Measurements from ENCODE around the gene MRPL21. TPM values are rescaled to one million over a fixed set of nuclear protein-coding genes. Genes with fewer than 3 reads are reported as not detected.

The MRPL21 gene
- total and polyA plus RNA-seq, 8 donors = 17.9 to 42.1 (median 25.4) TPM

GRCh38 chr11:68867066-68867465 is 36.6 kb downstream of the MRPL21 start:
- Histone ChIP-seq H3K4me1 (no peaks in the 10 kb centered on the region), H3K36me3 (no peaks in the 10 kb centered on the region), H3K27me3 (no peaks in the 10 kb centered on the region), H3K4me3 (no peak overlapping the region), H3K27ac (no peak overlapping the region), H3K9me3 (no peaks in the 10 kb centered on the region)
- intact Hi-C loops (cut with DNase I) = no loop called here
- DNase-seq (no peak), ATAC-seq (no peak), FAIRE-seq (no peak)
- no peak for TF ChIP-seq CTCF (IDR thresholded peaks at IDR 0.05)
- 77 to 88% methylated on average over 6 of the region's 6 CpGs for WGBS, 2 donors

DNA sequence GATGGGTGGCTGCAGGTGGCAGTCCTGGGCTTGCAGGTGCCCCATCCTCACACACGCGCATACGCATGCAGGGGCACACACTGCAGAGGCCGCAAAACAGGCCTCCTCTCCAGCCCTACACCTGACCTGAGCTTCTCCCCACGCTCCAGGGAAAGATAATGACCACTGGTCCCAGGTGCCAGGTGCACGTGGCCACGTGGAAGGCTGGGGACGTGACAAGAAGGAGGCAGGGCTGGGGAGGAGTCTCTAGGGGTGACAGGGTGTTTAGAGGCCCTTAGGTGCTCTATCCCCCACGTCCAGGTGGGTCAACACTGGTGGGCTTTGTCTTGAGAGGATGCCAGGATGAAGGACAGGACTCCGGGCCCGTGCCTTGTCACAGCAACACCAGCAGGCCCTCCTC is 38.4 kb downstream of the MRPL21 start:
- FAIRE-seq (no peak), ATAC-seq (no peak), DNase-seq (no peak)
- 88 to 92% methylated on average over 11 of the region's 11 CpGs for WGBS, 2 donors
- intact Hi-C loops (cut with DNase I) = no loop called here
- H3K9me3 ChIP-seq = no peaks in the 10 kb centered on the region
- no peak for TF ChIP-seq CTCF (IDR thresholded peaks at IDR 0.05)
- H3K4me1 ChIP-seq = no peaks in the 10 kb centered on the region
- H3K36me3 ChIP-seq = no peaks in the 10 kb centered on the region
- H3K27me3 ChIP-seq = no peaks in the 10 kb centered on the region
- no peak overlapping the region for H3K4me3 ChIP-seq
- H3K27ac ChIP-seq = no peak overlapping the region

GRCh38 chr11:68863553-68864265 is 39.9 kb downstream of the MRPL21 start:
- no peak overlapping the region for H3K27ac ChIP-seq
- ATAC-seq = no peak
- 94 to 98% methylated on average over 3 of the region's 3 CpGs for WGBS, 2 donors
- intact Hi-C loops (cut with DNase I) = no loop called here
- no peak for TF ChIP-seq CTCF (IDR thresholded peaks at IDR 0.05)
- no peaks in the 10 kb centered on the region for H3K27me3 ChIP-seq
- FAIRE-seq = no peak
- no peaks in the 10 kb centered on the region for H3K9me3 ChIP-seq
- H3K4me3 ChIP-seq = no peak overlapping the region
- DNase-seq = no peak
- no peaks in the 10 kb centered on the region for H3K36me3 ChIP-seq
- no peaks in the 10 kb centered on the region for H3K4me1 ChIP-seq

DNA sequence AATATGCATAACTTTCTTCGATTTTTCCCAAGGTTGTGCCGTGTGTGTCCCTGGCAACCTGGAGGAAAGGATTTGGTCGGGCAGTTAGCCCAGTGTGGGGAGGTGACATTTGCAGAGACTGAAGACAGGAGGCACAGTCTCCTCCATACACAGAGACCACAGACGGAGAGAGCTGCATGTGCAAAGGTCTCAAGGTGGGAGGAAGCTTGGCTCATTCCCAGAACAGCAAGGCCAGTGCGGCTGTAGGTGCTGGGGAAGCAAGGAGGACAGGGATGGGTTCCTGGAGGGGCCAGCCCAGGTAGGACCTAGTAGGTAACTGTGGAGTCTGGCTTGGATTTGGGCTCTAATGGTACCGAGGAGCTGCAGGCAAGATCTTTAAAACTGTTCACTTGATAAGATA is 41.2 kb downstream of the MRPL21 start:
- Histone ChIP-seq H3K4me1 (no peaks in the 10 kb centered on the region), H3K4me3 (no peak overlapping the region), H3K36me3 (no peaks in the 10 kb centered on the region), H3K27ac (no peak overlapping the region), H3K27me3 (no peaks in the 10 kb centered on the region), H3K9me3 (no peaks in the 10 kb centered on the region)
- 76 to 79% methylated on average over 6 of the region's 6 CpGs for WGBS, 2 donors
- no peak for DNase-seq
- no peak for FAIRE-seq
- ATAC-seq = no peak
- intact Hi-C loops (cut with DNase I) = no loop called here
- TF ChIP-seq CTCF (IDR thresholded peaks at IDR 0.05) = no peak

GRCh38 chr11:68859123-68859522 is 44.5 kb downstream of the MRPL21 start:
- no peaks in the 10 kb centered on the region for H3K9me3 ChIP-seq
- DNase-seq = no peak
- WGBS, 2 donors = 76 to 79% methylated on average over 8 of the region's 8 CpGs

More at GRCh38 chr11:68859123-68859522, 44.5 kb downstream of the MRPL21 start:
- ATAC-seq (no peak), FAIRE-seq (no peak)
- TF ChIP-seq CTCF (IDR thresholded peaks at IDR 0.05) = no peak
- intact Hi-C loops (cut with DNase I) = no loop called here
- Histone ChIP-seq H3K4me3 (no peak overlapping the region), H3K4me1 (no peaks in the 10 kb centered on the region), H3K36me3 (no peaks in the 10 kb centered on the region), H3K27me3 (no peaks in the 10 kb centered on the region), H3K27ac (no peak overlapping the region)
